Aorta (tissue), 5 donors: Measurements from ENCODE around the gene FMNL3. TPM values are rescaled to one million over a fixed set of nuclear protein-coding genes. Genes with fewer than 3 reads are reported as not detected.
A peak's percentile ranks its signal among the peaks of the same experiment; 100 is the strongest.

Experiments used
- ATAC-seq: fragments of 200-7000 bp; cut with Tn5 transposase; one replicate; pipeline ENCODE4 v1.9.1; 2022; ENCODE audit warnings: moderate library complexity; ENCODE audit not compliant: low FRiP score
- DNase-seq, 2 donors: peaks; one replicate each; pipeline ENCODE4 v3.0.0-alpha.2; 2020
- H3K27ac ChIP-seq, 2 donors: one replicate each; pipeline ENCODE4 v1.5.1; 2013; ENCODE audit warnings: low read length in 2 of 2, mild to moderate bottlenecking in 2 of 2, moderate library complexity in 2 of 2, control low read depth in 1 of 2, inconsistent platforms in 1 of 2, low read depth in 1 of 2
- H3K27me3 ChIP-seq, 2 donors: one replicate each; pipeline ENCODE4 v1.6.1; 2013; ENCODE audit warnings: control low read depth in 1 of 2, low read length in 1 of 2, mild to moderate bottlenecking in 1 of 2, moderate library complexity in 1 of 2; ENCODE audit not compliant: insufficient read depth in 2 of 2, control insufficient read depth in 1 of 2
- H3K36me3 ChIP-seq, 2 donors: one replicate each; pipeline ENCODE4 v1.6.1; 2013; ENCODE audit warnings: control low read depth in 1 of 2, low read length in 1 of 2, mild to moderate bottlenecking in 1 of 2; ENCODE audit not compliant: insufficient read depth in 2 of 2, control insufficient read depth in 1 of 2
- H3K4me1 ChIP-seq, 2 donors: one replicate each; pipeline ENCODE4 v1.6.1; 2013; ENCODE audit warnings: low read length in 2 of 2, control low read depth in 1 of 2, mild to moderate bottlenecking in 1 of 2, moderate library complexity in 1 of 2; ENCODE audit not compliant: insufficient read depth in 2 of 2, control insufficient read depth in 1 of 2
- H3K4me3 ChIP-seq, 2 donors: one replicate each; pipeline ENCODE4 v1.5.1; 2013; ENCODE audit warnings: low read length in 2 of 2, control low read depth in 1 of 2, mild to moderate bottlenecking in 1 of 2
- H3K9me3 ChIP-seq: one replicate; pipeline ENCODE4 v1.6.1; 2013; ENCODE audit warnings: mild to moderate bottlenecking, low read length; ENCODE audit not compliant: control insufficient read depth
- WGBS, 2 donors: extraction: QIAGEN DNeasy Blood & Tissue Kit; methylation state at CpG; one replicate each; pipeline ENCODE4 v1.1.7; 2013; 5-methylcytosine and 5-hydroxymethylcytosine counted together
- intact Hi-C, 2 donors: fragments of 100-400 bp; cut with DNase I; formaldehyde crosslinking; loops; one replicate each; pipeline versions ENCODE4 v1.14.2 to v1.15.0; 2022
- polyA plus RNA-seq, 2 donors: library from polyadenylated mRNA; stranded (reverse); fragments of 200-250 nt; gene quantifications; one replicate each; pipeline ENCODE4 v1.2.3, GENCODE V29; 2013
- total RNA-seq, 2 donors: library from RNA; stranded (reverse); fragmentation: NEBNext Ultra II Directional; extraction: Animal tissue kit (Norgen Biotek cat#: 25700); gene quantifications; one replicate each; pipeline ENCODE4 v1.2.1, GENCODE V29; 2021
- donor health status: healthy with polysubstance abuse.
- donor health status: Bipolar disorder and iron deficiency.
- donor health status: DM: no; HTN: no; CAD: no.
- donor health status: DM: no; HTN: no; CAD: no.
- donor health status: DM: yes; HTN: yes; CAD: no.

Gene FMNL3
- total and polyA plus RNA-seq, 4 donors, result 6.5 to 53.9 (median 20.9) TPM

DNA sequence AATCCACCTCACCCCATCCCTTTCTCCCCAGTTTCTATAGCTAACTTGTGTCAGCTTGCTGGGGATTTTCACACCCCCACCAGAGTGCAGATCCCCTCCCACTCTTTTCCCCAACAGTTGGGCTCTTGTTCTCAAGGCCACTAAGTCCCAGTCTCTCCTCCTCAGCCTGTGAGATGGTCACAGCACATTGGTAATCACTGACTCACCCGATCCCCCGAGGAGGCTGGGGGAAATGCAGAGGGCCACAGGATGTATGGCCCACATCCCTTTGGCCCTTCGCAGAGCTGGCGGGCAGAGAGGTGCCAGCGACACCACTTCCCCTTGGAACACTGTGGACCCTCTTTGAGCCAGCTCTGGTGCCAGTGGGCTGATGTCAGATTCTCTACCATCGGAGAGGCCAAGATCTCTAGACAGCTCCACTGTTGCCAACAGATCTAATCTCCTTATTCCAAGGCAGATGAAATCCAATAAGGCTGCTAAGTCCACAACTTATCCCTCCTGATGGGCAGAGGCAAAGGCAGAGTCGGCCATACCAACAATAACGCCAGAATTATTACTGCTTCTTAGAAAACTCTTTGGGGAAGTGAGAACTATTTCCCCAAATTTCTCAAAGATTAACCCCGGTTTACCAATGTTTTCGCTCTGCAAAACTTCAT is 1.6 kb downstream of the FMNL3 start:
- no peak overlapping the region for H3K4me3 ChIP-seq
- 9 to 19% methylated on average over 10 of the region's 10 CpGs for WGBS, 2 donors
- H3K4me1 ChIP-seq, result peaks cover 0 to 6% of the 10 kb centered on the region in 2 donors
- ATAC-seq (no peak), DNase-seq (peak; percentile 69 to 81)
- H3K9me3 ChIP-seq, result no peaks in the 10 kb centered on the region
- intact Hi-C loops, result loop anchor here in 1 of 2 donors (5.0 kb wide), 1 partner anchor 33 kb away; no protein-coding TSS in a partner anchor
- no peaks in the 10 kb centered on the region for H3K27me3 ChIP-seq
- H3K27ac ChIP-seq, result no peak overlapping the region
- no peaks in the 10 kb centered on the region for H3K36me3 ChIP-seq

DNA sequence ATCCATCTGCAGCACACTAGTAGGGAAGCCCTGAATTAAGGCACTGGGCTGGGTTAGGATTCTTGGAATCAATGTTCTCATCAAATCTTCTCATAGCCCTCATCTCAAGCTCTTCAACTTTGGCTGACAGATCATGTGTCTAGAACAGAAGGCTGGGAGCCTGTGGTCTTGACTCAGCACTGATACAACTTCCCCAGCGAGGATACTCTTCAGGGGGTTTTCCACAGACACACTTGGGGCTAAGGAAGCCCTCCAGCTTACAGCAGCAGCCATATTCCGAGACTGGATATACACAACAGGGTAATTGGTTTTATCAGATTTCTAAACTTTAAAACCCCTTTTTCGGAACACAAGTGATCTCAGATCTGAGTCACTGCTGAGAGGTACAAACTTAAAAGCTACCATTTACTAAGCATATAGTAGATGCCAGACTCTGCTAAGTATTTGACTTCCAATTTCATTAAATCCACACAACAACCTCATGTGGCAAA is 3.5 kb downstream of the FMNL3 start:
- no peaks in the 10 kb centered on the region for H3K27me3 ChIP-seq
- intact Hi-C loops, result no loop called here
- H3K27ac ChIP-seq, result no peak overlapping the region
- no peak overlapping the region for H3K4me3 ChIP-seq
- ATAC-seq, result no peak
- H3K36me3 ChIP-seq, result no peaks in the 10 kb centered on the region
- H3K4me1 ChIP-seq, result peaks cover 0 to 6% of the 10 kb centered on the region in 2 donors
- WGBS, 2 donors, result 69 to 82% methylated on average over 3 of the region's 3 CpGs
- peak in 1 of 2 donors; percentile 49 for DNase-seq
- no peaks in the 10 kb centered on the region for H3K9me3 ChIP-seq

DNA sequence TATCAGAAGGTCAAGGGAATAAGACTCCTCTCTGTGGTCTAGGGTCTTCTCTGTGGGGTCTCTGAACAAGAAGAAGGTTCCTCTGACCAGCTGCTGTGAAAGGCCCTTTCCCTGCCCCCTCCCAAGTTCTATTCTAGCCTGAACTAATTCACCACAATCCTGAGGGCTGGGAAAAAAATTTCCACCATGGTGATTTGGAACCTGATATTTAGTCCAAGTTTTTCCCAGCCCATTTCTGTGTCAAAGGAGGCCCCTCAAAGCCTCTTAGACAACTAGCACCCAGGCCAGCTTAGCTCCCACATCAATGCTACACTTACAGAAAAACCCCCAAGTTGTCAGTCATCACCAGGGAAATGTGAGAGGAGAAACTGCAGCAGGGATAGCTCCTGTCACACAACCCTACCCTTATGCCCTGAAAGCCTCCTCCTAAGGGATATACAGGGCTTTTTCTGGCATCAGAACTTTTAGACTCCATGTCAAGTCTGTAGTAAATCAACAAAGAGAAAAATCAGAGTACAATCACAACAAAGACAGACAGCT is 4.5 kb downstream of the FMNL3 start:
- H3K4me3 ChIP-seq, result no peak overlapping the region
- ATAC-seq, result no peak

DNA sequence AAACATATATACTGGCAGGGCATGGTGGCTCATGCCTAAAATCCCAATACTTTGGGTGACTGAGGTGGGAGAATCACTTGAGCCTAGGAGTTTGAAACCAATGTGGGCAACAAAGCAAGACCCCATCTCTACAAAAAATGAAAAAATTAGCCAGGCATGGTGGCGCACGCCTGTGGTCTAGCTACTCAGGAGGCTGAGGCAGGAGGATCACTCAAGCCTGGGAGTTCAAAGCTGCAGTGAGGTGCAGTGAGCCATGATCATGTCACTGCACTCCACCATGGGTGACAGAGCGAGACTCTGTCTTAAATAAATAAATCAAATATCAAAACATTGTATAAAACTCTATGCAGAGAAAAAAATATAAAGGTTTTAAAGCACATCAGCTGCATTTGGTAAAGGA is 5.2 kb downstream of the FMNL3 start:
- WGBS, 2 donors, result 95 to 97% methylated on average over 3 of the region's 3 CpGs

More for the DNA sequence above, 4.5 kb downstream of the FMNL3 start:
- intact Hi-C loops, result no loop called here
- DNase-seq, result no peak
- Histone ChIP-seq H3K27me3 (no peaks in the 10 kb centered on the region), H3K36me3 (no peaks in the 10 kb centered on the region), H3K4me1 (peaks cover 0 to 12% of the 10 kb centered on the region in 2 donors), H3K9me3 (no peaks in the 10 kb centered on the region), H3K27ac (no peak overlapping the region)

DNA sequence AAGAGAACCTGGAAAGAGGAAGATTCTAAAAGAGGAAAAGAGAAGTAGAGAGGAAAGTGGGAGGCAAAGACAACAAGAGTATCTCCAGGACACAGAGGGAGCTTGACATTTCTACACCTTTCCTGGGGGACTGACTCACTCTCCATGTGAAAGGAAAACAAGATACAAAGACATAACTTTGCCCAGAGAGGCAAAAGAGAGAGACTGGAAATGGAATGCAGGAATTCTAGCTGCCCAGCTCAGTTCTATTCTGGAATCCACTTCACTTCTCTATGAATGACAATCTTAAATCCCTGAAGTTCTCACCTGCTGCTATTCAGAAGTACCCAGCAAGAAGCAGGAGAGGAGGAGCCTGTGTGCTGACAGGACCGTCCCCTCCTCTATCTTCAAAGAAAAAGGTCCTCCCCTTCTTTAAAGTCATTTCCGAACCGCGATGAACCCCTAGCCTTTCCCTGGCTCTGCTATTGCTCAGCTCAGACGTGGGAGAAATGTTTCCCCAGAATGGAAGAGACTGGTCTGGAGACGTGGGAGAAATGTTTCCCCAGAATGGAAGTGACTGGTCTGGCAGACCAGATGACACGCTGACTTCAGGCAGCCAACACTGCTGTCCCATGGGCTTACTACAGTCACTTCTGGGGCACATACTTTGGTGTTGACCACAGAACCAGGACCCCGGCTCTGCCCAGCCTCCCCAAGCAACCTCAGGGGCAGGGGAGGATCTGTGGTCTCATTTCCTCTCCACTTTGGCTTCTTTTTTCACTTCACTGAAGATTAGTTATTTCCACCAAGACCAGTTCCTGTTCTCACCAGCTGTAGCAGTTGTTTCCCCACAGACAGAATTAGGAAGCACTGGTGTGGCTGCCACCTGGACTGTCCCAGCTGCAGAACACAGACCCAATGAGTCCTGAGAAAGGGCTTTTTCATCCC is 8.3 kb downstream of the FMNL3 start:
- no peak overlapping the region for H3K4me3 ChIP-seq
- ATAC-seq (peak; percentile 54), DNase-seq (peak in 1 of 2 donors; percentile 63)
- no peaks in the 10 kb centered on the region for H3K27me3 ChIP-seq
- 2 to 6% methylated on average over 8 of the region's 8 CpGs for WGBS, 2 donors
- intact Hi-C loops, result no loop called here
- peak overlapping the region in 1 of 2 donors; percentile 73 for H3K27ac ChIP-seq
- peaks cover 0 to 12% of the 10 kb centered on the region in 2 donors for H3K4me1 ChIP-seq
- H3K9me3 ChIP-seq, result no peaks in the 10 kb centered on the region
- no peaks in the 10 kb centered on the region for H3K36me3 ChIP-seq

More for the DNA sequence above, 5.2 kb downstream of the FMNL3 start:
- intact Hi-C loops, result no loop called here
- H3K27ac ChIP-seq, result no peak overlapping the region
- ATAC-seq (no peak), DNase-seq (no peak)
- H3K27me3 ChIP-seq, result no peaks in the 10 kb centered on the region
- peaks cover 0 to 12% of the 10 kb centered on the region in 2 donors for H3K4me1 ChIP-seq
- H3K36me3 ChIP-seq, result no peaks in the 10 kb centered on the region
- no peaks in the 10 kb centered on the region for H3K9me3 ChIP-seq
- no peak overlapping the region for H3K4me3 ChIP-seq

DNA sequence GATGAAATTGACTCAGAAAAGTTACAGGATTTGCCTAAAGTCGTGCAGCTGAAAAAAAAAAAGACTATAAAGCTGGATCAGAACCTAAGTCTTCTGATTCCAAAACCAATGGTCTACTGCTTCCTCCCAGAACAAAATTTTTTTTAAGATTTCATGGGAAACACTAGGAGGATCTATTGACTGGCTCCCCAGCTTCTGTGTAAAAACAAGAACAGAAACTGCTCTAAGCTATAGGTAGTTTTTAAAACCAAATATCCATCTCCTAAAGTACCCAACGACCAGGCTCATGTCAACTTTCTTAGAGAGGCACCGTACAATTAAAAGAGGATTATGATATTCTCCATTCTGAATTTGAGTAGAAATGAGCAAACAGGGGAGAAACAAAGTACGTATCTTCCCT is 9.4 kb downstream of the FMNL3 start:
- intact Hi-C loops, result no loop called here

DNA sequence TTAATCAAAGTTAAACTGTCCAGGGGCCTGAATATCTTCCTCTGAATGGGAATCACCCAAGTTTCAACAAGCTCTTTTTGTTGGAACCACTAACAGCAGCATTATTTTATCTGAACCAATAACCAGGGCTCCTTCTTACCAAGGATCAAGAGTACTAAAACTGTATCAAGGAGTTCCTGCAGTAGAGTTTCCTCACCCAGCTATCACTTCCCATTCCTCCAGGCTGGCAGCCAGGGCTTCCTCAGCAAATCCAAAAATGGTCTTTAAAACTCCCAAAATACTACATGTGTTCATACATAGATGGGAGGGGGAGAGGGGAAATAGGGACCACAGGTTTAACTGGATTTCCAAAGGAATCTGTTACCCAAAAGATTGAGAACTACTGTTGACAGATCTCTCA is 10.5 kb downstream of the FMNL3 start:
- Histone ChIP-seq H3K36me3 (no peaks in the 10 kb centered on the region), H3K27ac (no peak overlapping the region), H3K9me3 (no peaks in the 10 kb centered on the region), H3K27me3 (no peaks in the 10 kb centered on the region), H3K4me3 (no peak overlapping the region), H3K4me1 (peaks cover 0 to 7% of the 10 kb centered on the region in 2 donors)
- intact Hi-C loops, result no loop called here
- DNase-seq (no peak), ATAC-seq (no peak)

More for the DNA sequence above, 9.4 kb downstream of the FMNL3 start:
- DNase-seq, result no peak
- ATAC-seq, result no peak
- H3K27me3 ChIP-seq, result no peaks in the 10 kb centered on the region
- peaks cover 0 to 7% of the 10 kb centered on the region in 2 donors for H3K4me1 ChIP-seq
- WGBS, 2 donors, result 81 to 89% methylated on average over 4 of the region's 4 CpGs
- no peak overlapping the region for H3K4me3 ChIP-seq
- no peak overlapping the region for H3K27ac ChIP-seq
- no peaks in the 10 kb centered on the region for H3K9me3 ChIP-seq
- H3K36me3 ChIP-seq, result no peaks in the 10 kb centered on the region

DNA sequence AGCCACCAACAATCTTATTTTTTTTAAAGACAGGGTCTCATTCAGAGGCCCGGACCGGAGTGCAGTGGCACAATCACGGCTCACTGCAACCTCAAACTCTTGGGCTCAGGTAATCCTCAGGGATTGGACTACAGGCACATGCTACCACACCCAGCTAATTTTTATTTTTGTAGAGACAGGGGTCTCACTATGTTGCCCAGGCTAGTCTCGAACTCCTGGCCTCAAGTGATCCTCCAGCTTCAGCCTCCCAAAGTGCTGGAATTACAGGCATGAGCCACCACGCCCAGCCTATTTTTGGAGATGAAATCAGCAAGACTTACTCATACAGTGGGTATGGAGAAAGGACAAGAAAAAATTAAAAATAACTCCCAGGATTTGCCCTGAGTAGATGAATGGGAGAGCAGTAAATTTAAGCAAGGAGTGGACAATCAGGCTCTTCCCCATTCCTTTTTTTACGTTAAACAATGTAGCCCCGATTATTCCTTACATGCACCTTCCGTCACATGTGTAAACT is 13.2 kb downstream of the FMNL3 start:
- 84 to 86% methylated on average over 8 of the region's 8 CpGs for WGBS, 2 donors
- Histone ChIP-seq H3K4me3 (no peak overlapping the region), H3K4me1 (peaks cover 0 to 7% of the 10 kb centered on the region in 2 donors), H3K27me3 (no peaks in the 10 kb centered on the region), H3K36me3 (no peaks in the 10 kb centered on the region), H3K9me3 (no peaks in the 10 kb centered on the region), H3K27ac (no peak overlapping the region)
- DNase-seq (no peak), ATAC-seq (no peak)
- intact Hi-C loops, result no loop called here
